Neural cell (in vitro differentiated cells): Measurements from ENCODE around the gene MYL4. TPM values are rescaled to one million over a fixed set of nuclear protein-coding genes. Genes with fewer than 3 reads are reported as not detected.

Experiments
- H2AFZ ChIP-seq: fragments of 200-600, 300-800 bp; sonication (generic), shearing (Covaris generic); 2 replicates; pipeline ENCODE4 v1.6.0; 2014; ENCODE audit warnings: low read depth, mild to moderate bottlenecking, antibody characterized with exemption, low read length, moderate library complexity
- H3F3A ChIP-seq: fragments of 200-600 bp; shearing (Covaris generic); 2 replicates; pipeline ENCODE4 v1.6.1; 2016; ENCODE audit warnings: mild to moderate bottlenecking, moderate library complexity, mixed read lengths, antibody characterized with exemption, low read length; ENCODE audit not compliant: insufficient read depth, poor library complexity, severe bottlenecking
- H3K27ac ChIP-seq: fragments of 200-600, 300-800 bp; sonication (generic), shearing (Covaris generic); 2 replicates; pipeline ENCODE4 v1.5.1; 2014; ENCODE audit warnings: mild to moderate bottlenecking, low read length, moderate library complexity
- H3K27me3 ChIP-seq: fragments of 300-800, 200-600 bp; sonication (generic), shearing (Covaris generic); 2 replicates; pipeline ENCODE4 v1.6.0; 2014; ENCODE audit warnings: mild to moderate bottlenecking, low read depth, low read length, moderate library complexity; ENCODE audit not compliant: insufficient read depth
- H3K36me3 ChIP-seq: fragments of 300-800, 200-600 bp; sonication (generic), shearing (Covaris generic); 2 replicates; pipeline ENCODE4 v1.5.1; 2014; ENCODE audit warnings: mild to moderate bottlenecking, antibody characterized with exemption, low read length, moderate library complexity; ENCODE audit not compliant: insufficient read depth
- H3K4me2 ChIP-seq: fragments of 300-800, 200-600 bp; sonication (generic), shearing (Covaris generic); 2 replicates; pipeline ENCODE4 v1.6.0; 2014; ENCODE audit warnings: mild to moderate bottlenecking, low read length
- H3K4me3 ChIP-seq: fragments of 300-800, 200-600 bp; sonication (generic), shearing (Covaris generic); 2 replicates; pipeline ENCODE4 v1.5.1; 2014; ENCODE audit warnings: mild to moderate bottlenecking, low read length, moderate library complexity
- H3K79me2 ChIP-seq: fragments of 200-600 bp; shearing (Covaris generic); replicated peaks from 2 replicates; pipeline ENCODE4 v1.6.0; 2014; ENCODE audit warnings: mild to moderate bottlenecking, low read length, moderate library complexity; ENCODE audit not compliant: insufficient read depth
- H3K9ac ChIP-seq: fragments of 300-800, 200-600 bp; sonication (generic), shearing (Covaris generic); 2 replicates; pipeline ENCODE4 v1.6.1; 2016; ENCODE audit warnings: mild to moderate bottlenecking, low read length, mixed read lengths
- H3K9me2 ChIP-seq: fragments of 200-600 bp; shearing (Covaris generic); 2 replicates; pipeline ENCODE4 v1.6.1; 2016; ENCODE audit warnings: mild to moderate bottlenecking, low read length, mixed read lengths; ENCODE audit not compliant: insufficient read depth
- H3K9me3 ChIP-seq: fragments of 200-600, 300-800 bp; sonication (generic), shearing (Covaris generic); 2 replicates; pipeline ENCODE4 v1.6.1; 2016; ENCODE audit warnings: mild to moderate bottlenecking, mixed run types, low read length, moderate library complexity, mixed read lengths
- H4K20me1 ChIP-seq: fragments of 200-600 bp; shearing (Covaris generic); 2 replicates; pipeline ENCODE4 v1.6.1; 2016; ENCODE audit warnings: mild to moderate bottlenecking, mixed run types; ENCODE audit not compliant: insufficient read depth
- EP300 ChIP-seq: fragments of 450-650 bp; conservative IDR thresholded peaks from 2 replicates; pipeline ENCODE4 v1.6.1; 2014; ENCODE audit warnings: antibody characterized with exemption, mild to moderate bottlenecking, moderate library complexity; ENCODE audit not compliant: poor library complexity, severe bottlenecking
- EZH2 ChIP-seq: fragments of 200-600, 300-800 bp; shearing (Covaris generic), sonication (generic); IDR thresholded peaks from 2 replicates; pipeline ENCODE4 v1.6.1; 2014; ENCODE audit warnings: antibody characterized with exemption, low read length, borderline replicate concordance, mild to moderate bottlenecking; ENCODE audit not compliant: insufficient read depth, poor library complexity, severe bottlenecking
- MXI1 ChIP-seq: fragments of 450-650 bp; conservative IDR thresholded peaks from 2 replicates; pipeline ENCODE4 v1.6.1; 2014; ENCODE audit warnings: antibody characterized with exemption, mild to moderate bottlenecking; ENCODE audit not compliant: poor library complexity, severe bottlenecking
- POLR2AphosphoS5 ChIP-seq: IDR thresholded peaks from 2 replicates; pipeline ENCODE4 v1.6.1; 2012
- RAD21 ChIP-seq: fragments of 450-650 bp; conservative IDR thresholded peaks from 2 replicates; pipeline ENCODE4 v1.6.1; 2014; ENCODE audit warnings: antibody characterized with exemption, mild to moderate bottlenecking, moderate library complexity
- REST ChIP-seq: IDR thresholded peaks from 2 replicates; pipeline ENCODE4 v1.6.1; 2012; ENCODE audit warnings: borderline replicate concordance
- SMC3 ChIP-seq: fragments of 450-650 bp; conservative IDR thresholded peaks from 2 replicates; pipeline ENCODE4 v1.6.1; 2014; ENCODE audit warnings: antibody characterized with exemption, mild to moderate bottlenecking, moderate library complexity; ENCODE audit not compliant: poor library complexity
- TAF1 ChIP-seq: IDR thresholded peaks from 2 replicates; pipeline ENCODE4 v1.6.1; 2012; ENCODE audit warnings: low read depth
- polyA plus RNA-seq: library from polyadenylated mRNA; depleted of rRNA; stranded (reverse); fragments of >200 nt; gene quantifications from 2 replicates; pipeline ENCODE4 v1.2.3, GENCODE V29; 2014
- TF ChIP-seq, protein P1 (sequence below): fragments of 450-650 bp; IDR thresholded peaks from 2 replicates; pipeline ENCODE4 v1.5.1; 2014; ENCODE audit warnings: antibody characterized with exemption, mild to moderate bottlenecking, moderate library complexity; ENCODE audit not compliant: poor library complexity, severe bottlenecking

Gene MYL4
- polyA plus RNA-seq, 1 donor from 2014 or later: not detected

DNA sequence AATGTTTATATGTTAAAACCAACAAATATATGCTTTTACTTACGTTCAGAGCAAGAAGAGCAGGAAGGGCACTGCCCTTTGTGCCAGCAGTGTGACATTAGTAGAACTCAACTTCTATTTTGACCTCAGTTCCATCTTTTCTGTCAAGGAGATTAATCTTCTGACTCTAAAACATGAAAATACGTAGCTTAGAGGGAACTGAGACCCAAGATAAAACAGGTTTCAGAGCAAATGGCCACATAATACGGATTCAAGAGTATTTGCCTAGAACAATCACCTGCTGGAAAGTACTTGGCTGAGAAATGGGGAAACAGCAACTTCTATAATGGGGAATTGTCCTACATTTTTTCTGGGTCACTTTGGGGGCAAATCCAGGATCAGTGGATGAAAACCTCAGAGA lies 22.2 kb downstream of the MYL4 start:
- Histone ChIP-seq H3K9ac (no peak overlapping the region), H3K4me3 (no peak overlapping the region), H2AFZ (no peak overlapping the region), H3K4me2 (no peak overlapping the region), H3K9me2 (no peaks in the 10 kb centered on the region), H3K36me3 (no peaks in the 10 kb centered on the region), H4K20me1 (no peaks in the 10 kb centered on the region), H3K79me2 (no peaks in the 10 kb centered on the region), H3F3A (no peaks in the 10 kb centered on the region), H3K27me3 (no peaks in the 10 kb centered on the region), H3K27ac (no peak overlapping the region), H3K9me3 (no peaks in the 10 kb centered on the region)
- TF ChIP-seq TAF1: no peak

- Histone ChIP-seq H3K36me3 (no peaks in the 10 kb centered on the region), H3K27ac (no peak overlapping the region), H3K4me3 (no peak overlapping the region), H3K9ac (no peak overlapping the region), H2AFZ (no peak overlapping the region), H3K79me2 (no peaks in the 10 kb centered on the region), H3F3A (no peaks in the 10 kb centered on the region), H3K9me3 (no peaks in the 10 kb centered on the region), H3K9me2 (no peaks in the 10 kb centered on the region), H3K27me3 (no peaks in the 10 kb centered on the region), H4K20me1 (no peaks in the 10 kb centered on the region), H3K4me2 (no peak overlapping the region)
- TF ChIP-seq SMC3: no peak
- no peak for TF ChIP-seq RAD21
- no peak for TF ChIP-seq POLR2AphosphoS5
- no peak for TF ChIP-seq TAF1
- TF ChIP-seq EZH2: no peak
- TF ChIP-seq REST: no peak
- TF ChIP-seq EP300: no peak
- no peak for TF ChIP-seq MXI1
- TF ChIP-seq, protein P1, sequence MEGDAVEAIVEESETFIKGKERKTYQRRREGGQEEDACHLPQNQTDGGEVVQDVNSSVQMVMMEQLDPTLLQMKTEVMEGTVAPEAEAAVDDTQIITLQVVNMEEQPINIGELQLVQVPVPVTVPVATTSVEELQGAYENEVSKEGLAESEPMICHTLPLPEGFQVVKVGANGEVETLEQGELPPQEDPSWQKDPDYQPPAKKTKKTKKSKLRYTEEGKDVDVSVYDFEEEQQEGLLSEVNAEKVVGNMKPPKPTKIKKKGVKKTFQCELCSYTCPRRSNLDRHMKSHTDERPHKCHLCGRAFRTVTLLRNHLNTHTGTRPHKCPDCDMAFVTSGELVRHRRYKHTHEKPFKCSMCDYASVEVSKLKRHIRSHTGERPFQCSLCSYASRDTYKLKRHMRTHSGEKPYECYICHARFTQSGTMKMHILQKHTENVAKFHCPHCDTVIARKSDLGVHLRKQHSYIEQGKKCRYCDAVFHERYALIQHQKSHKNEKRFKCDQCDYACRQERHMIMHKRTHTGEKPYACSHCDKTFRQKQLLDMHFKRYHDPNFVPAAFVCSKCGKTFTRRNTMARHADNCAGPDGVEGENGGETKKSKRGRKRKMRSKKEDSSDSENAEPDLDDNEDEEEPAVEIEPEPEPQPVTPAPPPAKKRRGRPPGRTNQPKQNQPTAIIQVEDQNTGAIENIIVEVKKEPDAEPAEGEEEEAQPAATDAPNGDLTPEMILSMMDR: no peak
These were observed 22.7 kb downstream of the MYL4 start for GRCh38 chr17:47231866-47232265.

DNA sequence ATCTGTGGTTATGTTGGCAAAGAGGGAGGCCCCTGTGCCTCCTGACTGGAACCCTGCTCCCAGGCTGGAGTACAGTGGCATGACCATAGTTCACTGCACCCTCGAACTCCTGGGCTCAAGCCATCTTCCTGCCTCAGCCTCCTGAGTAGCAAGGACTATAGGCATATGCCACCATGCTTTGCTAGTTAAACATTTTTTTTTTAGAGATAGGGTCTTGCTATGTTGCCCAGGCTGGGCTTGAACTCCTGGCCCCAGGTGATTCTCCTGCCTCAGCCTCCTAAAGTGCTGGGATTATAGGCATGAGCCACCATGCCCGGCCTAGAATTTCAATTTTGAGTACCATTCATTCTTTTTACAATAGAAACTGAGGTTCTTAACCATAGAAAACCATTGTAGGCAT lies 23.3 kb downstream of the MYL4 start:
- no peaks in the 10 kb centered on the region for H3K79me2 ChIP-seq
- no peak overlapping the region for H3K27ac ChIP-seq
- TF ChIP-seq RAD21 (no peak), TAF1 (no peak), EP300 (no peak), REST (no peak), EZH2 (no peak), SMC3 (no peak), POLR2AphosphoS5 (no peak), MXI1 (no peak)
- TF ChIP-seq, protein P1: no peak
- H3K9ac ChIP-seq: no peak overlapping the region
- no peaks in the 10 kb centered on the region for H3K9me2 ChIP-seq
- H3K4me3 ChIP-seq: no peak overlapping the region
- H2AFZ ChIP-seq: no peak overlapping the region
- no peaks in the 10 kb centered on the region for H3K27me3 ChIP-seq
- H3K36me3 ChIP-seq: no peaks in the 10 kb centered on the region
- no peak overlapping the region for H3K4me2 ChIP-seq
- H3F3A ChIP-seq: no peaks in the 10 kb centered on the region
- H4K20me1 ChIP-seq: no peaks in the 10 kb centered on the region
- H3K9me3 ChIP-seq: no peaks in the 10 kb centered on the region
